Ectodermal cell (in vitro differentiated cells): ENCODE measurements around the gene ZFYVE28.

Source experiments
- H3K27ac ChIP-seq: 2 replicates; pipeline ENCODE4 v1.7.0; 2013; ENCODE audit warnings: mild to moderate bottlenecking, low read depth, low read length; ENCODE audit not compliant: insufficient read depth, poor library complexity, severe bottlenecking
- H3K27me3 ChIP-seq: 2 replicates; pipeline ENCODE4 v1.7.0; 2013; ENCODE audit warnings: mild to moderate bottlenecking, low read length; ENCODE audit not compliant: insufficient read depth, control insufficient read depth, poor library complexity, severe bottlenecking
- H3K36me3 ChIP-seq: one replicate; pipeline ENCODE4 v1.7.0; 2013; ENCODE audit warnings: low read length; ENCODE audit not compliant: control insufficient read depth, insufficient read depth
- H3K4me1 ChIP-seq: one replicate; pipeline ENCODE4 v1.7.0; 2013; ENCODE audit warnings: low read length; ENCODE audit not compliant: control insufficient read depth, insufficient read depth
- H3K4me3 ChIP-seq: 2 replicates; pipeline ENCODE4 v1.7.0; 2013; ENCODE audit warnings: low read depth, low read length, control low read depth; ENCODE audit not compliant: insufficient read depth
- H3K9me3 ChIP-seq: 2 replicates; pipeline ENCODE4 v1.7.0; 2013; ENCODE audit warnings: mild to moderate bottlenecking, low read length, moderate library complexity; ENCODE audit not compliant: control insufficient read depth
- WGBS, 2 experiments: methylation state at CpG; one replicate each; pipeline ENCODE4 v1.1.7; 2013; ENCODE audit warnings: missing lambda C conversion rate in 2 of 2; 5-methylcytosine and 5-hydroxymethylcytosine counted together

The ZFYVE28 gene

DNA sequence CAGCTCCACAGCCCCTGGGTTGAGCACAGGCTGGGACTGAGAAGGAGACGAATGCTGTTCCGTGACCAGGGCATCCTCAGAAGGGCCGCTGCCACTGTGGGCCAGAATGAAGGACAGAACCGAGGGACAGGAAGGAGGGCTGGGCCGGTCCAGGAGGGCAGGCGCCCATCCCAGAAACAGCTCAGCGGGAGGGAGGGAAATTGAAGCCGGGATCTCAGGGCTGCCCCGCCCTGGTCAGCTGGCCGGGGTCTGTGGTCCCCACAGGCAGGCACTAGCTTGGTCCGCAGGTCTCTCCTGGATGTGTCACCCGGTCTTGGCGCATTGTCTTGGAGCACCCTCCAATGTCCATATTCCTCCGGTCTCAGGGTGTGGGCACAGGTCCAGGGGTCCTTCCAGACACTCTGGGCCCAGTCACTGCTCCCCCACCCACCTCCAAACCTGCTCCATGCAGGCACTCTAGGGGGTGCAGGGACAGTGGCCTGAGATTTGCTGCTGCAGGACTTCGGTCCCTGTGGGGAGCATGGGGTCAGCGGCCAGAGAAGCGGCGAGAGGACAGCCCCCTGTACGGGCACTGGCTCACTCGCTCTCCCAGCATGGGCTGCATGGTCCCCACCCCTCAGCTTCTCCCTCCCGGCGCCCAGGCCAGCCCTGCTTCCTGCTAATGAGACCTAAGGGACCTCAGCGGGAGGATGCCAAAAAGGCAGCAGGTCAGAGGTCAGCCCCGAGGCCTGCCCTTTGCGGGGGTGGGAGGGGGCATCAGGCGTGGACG is 132.6 kb downstream of the ZFYVE28 start:
- Histone ChIP-seq H3K9me3 (no peaks in the 10 kb centered on the region), H3K4me1 (peaks cover 24% of the 10 kb centered on the region), H3K36me3 (no peaks in the 10 kb centered on the region), H3K4me3 (no peak overlapping the region), H3K27ac (no peak overlapping the region), H3K27me3 (no peaks in the 10 kb centered on the region)
- 86 to 87% methylated on average over 27 of the region's 27 CpGs for WGBS, 2 experiments

DNA sequence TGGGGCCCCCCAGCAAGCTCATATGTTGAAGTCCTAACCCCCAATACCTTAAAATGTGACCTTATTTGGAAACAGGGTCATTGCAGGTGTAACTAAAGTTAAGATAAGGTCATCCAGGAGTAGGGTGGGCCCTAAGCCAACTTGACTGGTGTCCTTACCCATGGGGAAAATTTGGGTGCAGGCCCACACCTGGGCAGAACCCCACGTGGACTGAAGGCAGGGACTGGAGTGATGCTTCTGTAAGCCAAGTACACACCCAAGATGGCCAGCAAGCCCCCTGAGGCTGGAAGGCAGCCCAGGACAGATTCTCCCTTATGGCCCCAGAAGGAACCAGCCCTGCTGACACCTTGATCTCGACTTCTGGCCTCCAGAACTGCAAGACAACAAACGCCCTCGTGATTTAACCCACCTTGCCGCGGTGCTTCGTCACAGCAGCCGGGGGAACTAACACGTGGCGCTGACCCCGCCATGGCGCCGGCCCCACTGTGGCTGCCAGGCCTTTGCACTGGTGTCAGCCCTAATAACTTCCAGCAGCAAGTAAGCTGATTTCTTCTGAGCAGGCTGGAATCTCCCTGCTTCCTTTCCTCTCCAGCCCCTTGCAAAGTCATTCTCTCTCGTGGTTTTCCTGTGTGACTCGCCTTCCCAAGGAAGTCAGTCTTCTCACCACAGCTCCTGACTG is 133.4 kb downstream of the ZFYVE28 start:
- no peak overlapping the region for H3K4me3 ChIP-seq
- no peak overlapping the region for H3K27ac ChIP-seq

DNA sequence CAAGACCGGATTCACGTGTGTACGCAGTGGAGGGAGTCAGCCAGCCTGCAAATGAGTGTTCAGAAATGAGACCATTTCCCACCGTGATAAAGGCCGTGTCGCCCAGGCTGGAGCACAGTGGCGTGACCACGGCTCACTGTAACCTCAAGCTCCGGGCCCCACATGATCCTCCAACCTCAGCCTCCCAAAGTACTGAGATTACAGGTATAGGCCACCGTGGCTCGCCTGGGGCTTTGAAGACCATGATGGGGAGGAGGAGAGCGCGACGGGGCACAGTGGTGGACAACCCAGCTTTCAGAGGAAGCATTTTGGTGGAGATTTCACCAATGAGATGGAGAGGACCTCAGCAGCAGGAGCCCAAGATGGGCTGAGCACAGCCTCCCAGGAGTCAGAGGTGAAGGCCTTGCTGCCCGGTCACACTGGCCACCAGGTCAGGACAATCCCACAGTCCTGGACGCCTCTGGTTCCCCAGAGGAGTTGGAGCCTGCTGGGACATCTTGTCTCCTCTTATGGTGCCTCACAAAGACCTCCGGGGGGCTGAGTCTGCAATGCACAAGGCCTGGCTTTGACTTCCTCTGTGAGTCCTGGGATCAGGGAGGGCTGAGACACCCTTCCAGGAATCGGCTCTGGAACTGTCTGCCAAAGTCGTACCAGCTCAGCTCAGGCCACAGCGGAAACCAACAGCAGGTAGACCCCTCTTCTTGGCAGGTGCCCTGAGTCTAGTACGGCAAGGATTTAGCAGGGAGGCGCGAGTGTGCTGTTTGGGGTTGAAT is 134.1 kb downstream of the ZFYVE28 start:
- H3K27ac ChIP-seq, result no peak overlapping the region
- 96% methylated on average over 23 of the region's 23 CpGs for WGBS, 2 experiments
- no peaks in the 10 kb centered on the region for H3K9me3 ChIP-seq
- no peaks in the 10 kb centered on the region for H3K27me3 ChIP-seq
- H3K4me1 ChIP-seq, result peaks cover 24% of the 10 kb centered on the region
- H3K36me3 ChIP-seq, result no peaks in the 10 kb centered on the region
- no peak overlapping the region for H3K4me3 ChIP-seq

More for the DNA sequence above, 133.4 kb downstream of the ZFYVE28 start:
- WGBS, 2 experiments, result 93 to 97% methylated on average over 15 of the region's 15 CpGs
- Histone ChIP-seq H3K36me3 (no peaks in the 10 kb centered on the region), H3K9me3 (no peaks in the 10 kb centered on the region), H3K4me1 (peaks cover 24% of the 10 kb centered on the region), H3K27me3 (no peaks in the 10 kb centered on the region)

DNA sequence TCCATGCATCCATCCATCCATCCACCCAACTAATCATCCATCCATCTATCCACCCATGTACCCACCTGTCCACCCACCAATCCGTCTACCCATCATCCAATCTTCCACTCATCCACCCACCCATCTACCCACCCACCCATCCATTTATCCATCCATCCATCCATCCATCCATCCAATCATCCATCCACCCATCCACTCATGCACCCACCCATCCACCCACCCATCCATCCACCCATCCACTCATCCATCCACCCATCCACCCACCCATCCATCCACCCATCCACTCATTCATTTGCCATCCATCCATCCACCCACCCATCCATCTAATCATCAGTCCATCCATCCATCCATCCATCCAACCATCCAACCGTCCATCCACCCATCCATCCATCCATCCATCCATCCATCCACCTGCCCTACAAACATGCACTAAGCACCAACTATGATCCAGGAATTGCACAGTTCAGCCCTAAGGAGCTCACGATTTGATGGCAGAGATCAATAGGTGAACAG is 135.2 kb downstream of the ZFYVE28 start:
- Histone ChIP-seq H3K36me3 (no peaks in the 10 kb centered on the region), H3K27me3 (no peaks in the 10 kb centered on the region), H3K4me1 (peaks cover 24% of the 10 kb centered on the region), H3K9me3 (no peaks in the 10 kb centered on the region), H3K4me3 (no peak overlapping the region), H3K27ac (no peak overlapping the region)
- WGBS, 2 experiments, result 92 to 93% methylated on average over 3 of the region's 3 CpGs

DNA sequence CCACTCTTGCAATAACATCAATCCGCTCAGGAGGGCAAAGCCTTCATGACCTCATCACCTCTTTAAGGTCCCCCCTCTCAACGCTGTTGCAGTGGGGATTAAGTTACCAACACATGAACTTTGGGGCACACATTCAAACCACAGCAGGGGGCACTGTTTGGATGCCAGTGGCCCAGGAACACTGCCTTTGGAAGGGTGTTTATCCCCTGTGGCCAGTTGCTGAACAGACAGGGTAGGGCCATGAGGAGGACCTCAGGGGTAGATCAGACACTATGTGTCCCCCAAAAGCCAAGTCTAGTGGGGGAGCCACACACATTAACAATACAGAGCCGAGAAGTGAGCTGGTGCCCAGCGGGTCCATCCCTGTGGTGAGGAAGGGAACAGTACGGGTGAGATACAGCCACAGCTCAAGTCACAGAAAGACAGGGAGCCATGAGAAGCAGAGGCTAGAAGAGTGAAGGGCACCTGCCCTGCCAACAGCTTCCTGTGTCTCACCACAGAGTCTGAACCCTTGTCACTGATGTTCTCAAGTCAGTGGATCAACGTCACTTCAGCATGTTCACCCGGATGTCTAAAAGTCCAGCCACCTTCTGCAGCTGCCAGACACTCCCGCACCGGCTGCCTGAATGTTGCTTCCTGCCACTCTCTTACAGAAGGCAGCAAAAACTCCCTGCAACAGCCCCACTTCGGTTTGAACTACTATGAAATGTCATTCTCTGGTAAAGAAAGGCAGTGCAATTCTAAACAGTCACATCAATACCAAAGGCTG is 136.7 kb downstream of the ZFYVE28 start:
- Histone ChIP-seq H3K27me3 (no peaks in the 10 kb centered on the region), H3K4me1 (peaks cover 13% of the 10 kb centered on the region), H3K27ac (no peak overlapping the region), H3K9me3 (no peaks in the 10 kb centered on the region), H3K36me3 (no peaks in the 10 kb centered on the region), H3K4me3 (no peak overlapping the region)
- 87 to 89% methylated on average over 10 of the region's 10 CpGs for WGBS, 2 experiments

DNA sequence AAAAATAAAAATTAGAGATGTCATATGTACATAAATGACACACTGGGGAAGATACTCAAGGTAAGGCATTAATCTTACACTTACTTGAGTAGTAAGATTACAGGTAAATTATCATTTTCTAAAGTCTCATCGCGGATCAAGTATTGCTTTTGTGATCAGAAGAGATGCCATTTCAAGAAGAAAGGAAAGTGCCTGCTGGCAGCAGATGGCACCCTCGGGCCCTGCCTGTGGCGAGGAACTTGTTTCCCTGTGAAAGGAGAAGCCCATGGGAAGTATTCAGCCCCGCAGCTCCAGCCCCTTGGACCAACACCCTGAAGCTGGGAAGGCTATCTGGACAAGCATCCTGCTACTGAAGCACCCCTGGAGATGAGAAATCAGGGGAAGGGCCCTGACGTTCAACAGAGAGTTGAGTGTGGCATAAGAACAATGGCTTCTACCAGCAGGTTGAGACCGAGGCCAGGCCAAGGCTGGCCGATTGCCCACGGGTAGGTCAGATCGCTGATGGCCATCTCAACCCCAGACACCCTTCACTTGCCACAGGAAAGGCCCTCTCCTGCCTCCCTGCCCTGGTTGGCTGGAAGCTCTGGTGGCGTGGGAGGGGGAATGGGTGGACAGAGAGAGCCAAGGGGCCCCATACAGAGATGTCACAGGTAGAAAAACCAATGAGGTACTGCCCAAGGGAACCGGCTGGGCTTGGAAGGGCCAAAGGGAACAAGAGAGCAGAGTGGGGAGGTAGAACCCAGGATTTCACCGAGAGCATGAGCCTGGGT is 137.7 kb downstream of the ZFYVE28 start:
- Histone ChIP-seq H3K27ac (no peak overlapping the region), H3K4me3 (no peak overlapping the region), H3K27me3 (no peaks in the 10 kb centered on the region), H3K9me3 (no peaks in the 10 kb centered on the region), H3K4me1 (peaks cover 3% of the 10 kb centered on the region), H3K36me3 (no peaks in the 10 kb centered on the region)
- WGBS, 2 experiments, result 92% methylated on average over 13 of the region's 13 CpGs

DNA sequence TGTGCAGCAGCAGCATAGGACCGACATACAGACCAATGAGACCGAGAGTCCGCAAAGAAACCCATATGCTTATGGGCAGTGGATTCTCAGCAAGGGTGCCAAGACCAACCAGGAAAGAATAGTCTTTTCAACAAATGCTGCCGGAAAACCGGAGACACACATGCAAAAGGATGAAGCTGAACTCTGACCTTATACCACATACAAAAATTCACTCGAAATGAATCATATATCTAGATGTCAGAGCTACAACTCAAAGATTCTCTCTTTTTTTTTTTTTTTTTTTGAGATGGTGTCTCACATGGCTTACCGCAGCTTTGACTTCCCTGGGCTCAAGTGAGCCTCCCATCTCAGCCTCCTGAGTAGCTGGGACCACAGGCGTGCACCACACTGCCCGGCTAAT is 140.5 kb downstream of the ZFYVE28 start:
- H3K4me3 ChIP-seq, result no peak overlapping the region
- H3K9me3 ChIP-seq, result no peaks in the 10 kb centered on the region
- no peaks in the 10 kb centered on the region for H3K4me1 ChIP-seq
- H3K36me3 ChIP-seq, result no peaks in the 10 kb centered on the region
- WGBS, 2 experiments, result 93% methylated on average over 9 of the region's 9 CpGs
- no peak overlapping the region for H3K27ac ChIP-seq
- no peaks in the 10 kb centered on the region for H3K27me3 ChIP-seq

DNA sequence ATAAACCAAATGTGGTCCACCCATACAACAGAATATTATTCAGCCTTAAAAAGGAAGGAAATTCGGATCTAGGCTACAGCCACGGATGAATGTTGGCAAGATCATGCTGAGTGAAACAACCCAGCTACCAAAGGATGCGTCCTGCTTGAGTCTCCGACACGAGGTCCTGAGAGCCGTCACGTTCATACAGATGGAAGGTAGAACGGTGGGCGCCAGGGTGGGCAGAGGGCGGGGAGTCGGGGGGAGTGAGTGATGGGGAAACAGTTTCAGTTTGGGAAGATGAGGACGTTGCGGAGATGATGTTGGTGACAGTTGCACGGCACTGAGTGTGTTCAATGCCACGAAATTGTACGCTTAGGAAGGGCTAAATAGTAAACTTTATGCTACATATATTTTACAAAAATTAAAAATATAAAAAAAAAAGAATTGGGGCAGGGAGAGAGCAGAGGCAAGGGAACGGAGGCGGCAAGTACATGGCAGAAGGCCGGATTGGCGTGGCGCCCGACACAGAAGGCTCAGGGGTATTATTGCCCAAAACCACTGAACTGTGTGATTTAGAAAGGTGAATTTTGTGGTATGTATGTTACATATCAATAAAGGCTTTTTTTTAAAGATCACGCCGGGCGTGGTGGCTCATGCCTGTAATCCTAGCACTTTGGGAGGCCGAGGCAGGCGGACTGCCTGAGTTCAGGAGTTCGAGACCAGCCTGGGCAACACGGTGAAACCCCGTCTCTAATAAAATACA is 141.7 kb downstream of the ZFYVE28 start:
- Histone ChIP-seq H3K27ac (no peak overlapping the region), H3K9me3 (no peaks in the 10 kb centered on the region), H3K36me3 (no peaks in the 10 kb centered on the region), H3K4me3 (no peak overlapping the region), H3K27me3 (no peaks in the 10 kb centered on the region), H3K4me1 (no peaks in the 10 kb centered on the region)
- WGBS, 2 experiments, result 93 to 97% methylated on average over 29 of the region's 30 CpGs
